OCI-LY1 (cell line): ENCODE measurements around the gene CTSE.

Source experiments
- CTCF ChIP-seq: fragments of 200-600 bp; sonication (generic), shearing (Covaris generic); IDR thresholded peaks from 2 replicates; pipeline ENCODE4 v1.5.1; 2017; ENCODE audit warnings: mild to moderate bottlenecking, antibody characterized with exemption, low read length, moderate library complexity, mixed read lengths
- EZH2 ChIP-seq: fragments of 200-600 bp; sonication (generic), shearing (Covaris generic); IDR thresholded peaks from 2 replicates; pipeline ENCODE4 v1.8.0; 2017; ENCODE audit warnings: borderline replicate concordance, mixed run types, mild to moderate bottlenecking, antibody characterized with exemption, low read length, moderate library complexity, mixed read lengths

- TF ChIP-seq CTCF = no peak
- TF ChIP-seq EZH2 = no peak
Measured at GRCh38 chr1:206048582-206048981, 24.9 kb upstream of the CTSE start.
